Fibroblast of skin of back (primary cell): ENCODE data around the gene CEP19.

Source experiments
- DNase-seq: peaks from one replicate; pipeline ENCODE4 v3.0.0-alpha.2; 2013

CEP19 gene

DNA sequence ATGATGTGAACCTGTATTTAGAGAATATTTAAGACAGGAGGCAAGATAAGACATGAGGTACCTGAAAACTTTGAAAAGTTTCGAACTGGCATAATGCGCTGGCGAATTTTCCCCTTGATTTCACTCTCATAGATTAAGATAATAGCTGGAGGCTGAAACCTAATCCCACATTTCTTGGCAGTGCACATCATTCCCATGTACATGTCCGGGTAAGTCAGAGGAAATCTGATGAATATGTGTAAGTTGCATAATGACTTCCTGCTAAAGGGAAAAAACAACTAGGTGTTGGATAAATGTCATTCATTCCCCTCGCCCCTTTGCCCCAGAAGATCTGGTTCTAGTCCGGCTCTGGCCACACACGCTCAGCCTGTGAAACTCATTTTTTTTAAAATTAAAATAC is 3.6 kb downstream of the CEP19 start:
- no peak for DNase-seq

DNA sequence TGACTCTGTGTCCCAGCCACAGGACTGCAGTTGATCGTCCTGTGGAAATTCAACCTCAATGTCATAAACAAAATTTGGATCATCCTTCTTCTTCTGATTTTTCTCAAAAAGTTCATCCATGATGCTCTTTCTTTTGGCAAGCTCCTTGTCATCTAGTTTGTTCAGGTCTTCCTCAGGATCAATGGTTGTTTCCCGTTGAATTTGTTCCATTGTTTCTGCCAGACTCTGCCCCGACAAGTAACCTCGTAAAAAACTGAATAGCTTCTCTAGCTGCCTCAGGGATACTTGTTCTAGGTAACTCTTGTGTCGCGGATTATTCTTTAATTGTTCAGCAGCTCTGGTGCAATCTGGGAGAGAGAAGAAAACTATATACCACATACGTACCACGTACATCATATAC is 4.5 kb downstream of the CEP19 start:
- no peak for DNase-seq

GRCh38 chr3:196706731-196707130 is 5.3 kb downstream of the CEP19 start:
- DNase-seq: no peak

GRCh38 chr3:196706327-196706726 is 5.7 kb downstream of the CEP19 start:
- DNase-seq: no peak

DNA sequence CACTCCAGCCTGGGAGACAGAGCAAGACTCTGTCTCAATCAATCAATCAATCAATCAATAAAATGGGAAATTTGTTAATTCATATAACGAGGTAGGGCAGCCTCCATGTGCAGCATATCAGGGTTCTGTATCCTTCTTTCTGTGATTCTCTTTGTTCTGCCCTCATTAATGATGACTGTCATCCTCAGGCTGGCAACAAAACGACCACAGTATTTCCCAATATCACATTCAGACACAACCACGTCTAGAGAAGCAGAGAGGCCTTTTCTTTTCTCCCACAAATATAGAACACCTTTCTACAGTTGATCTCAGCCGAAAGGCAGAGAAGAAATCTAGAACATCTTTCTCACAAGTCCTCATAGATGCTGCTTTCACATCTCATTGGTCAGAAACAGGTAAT is 11.2 kb downstream of the CEP19 start:
- DNase-seq: no peak

- no peak for DNase-seq
Measured at GRCh38 chr3:196699749-196700148, 12.3 kb downstream of the CEP19 start.

GRCh38 chr3:196697270-196697669 is 14.8 kb downstream of the CEP19 start:
- no peak for DNase-seq

- no peak for DNase-seq
Measured at GRCh38 chr3:196695849-196696226, 16.2 kb downstream of the CEP19 start.

GRCh38 chr3:196694941-196695848 is 16.9 kb downstream of the CEP19 start:
- no peak for DNase-seq

GRCh38 chr3:196694202-196694638 is 17.8 kb downstream of the CEP19 start:
- peak; percentile 6 for DNase-seq

DNA sequence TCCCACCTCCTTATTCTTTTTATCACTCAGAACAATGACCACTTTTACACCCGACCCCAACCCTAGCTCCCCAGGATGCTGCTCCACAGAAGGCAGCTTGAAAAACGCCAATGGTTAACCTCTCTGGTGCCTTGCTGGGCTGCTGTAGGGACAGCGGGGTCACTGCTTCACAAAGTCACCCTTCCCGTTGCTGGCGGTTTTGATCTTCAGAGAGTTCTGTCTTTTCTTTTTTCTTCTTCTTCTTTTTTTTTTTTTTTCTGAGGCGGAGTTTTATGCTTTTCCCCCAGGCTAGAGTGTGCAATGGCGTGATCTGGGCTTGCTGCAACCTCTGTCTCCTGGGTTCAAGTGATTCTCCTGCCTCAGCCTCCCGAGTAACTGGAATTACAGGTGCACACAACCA is 20.7 kb downstream of the CEP19 start:
- DNase-seq: no peak

GRCh38 chr3:196689941-196690660 is 21.9 kb downstream of the CEP19 start:
- DNase-seq: no peak

GRCh38 chr3:196688349-196688748 is 23.7 kb downstream of the CEP19 start:
- DNase-seq: peak; percentile 57

DNA sequence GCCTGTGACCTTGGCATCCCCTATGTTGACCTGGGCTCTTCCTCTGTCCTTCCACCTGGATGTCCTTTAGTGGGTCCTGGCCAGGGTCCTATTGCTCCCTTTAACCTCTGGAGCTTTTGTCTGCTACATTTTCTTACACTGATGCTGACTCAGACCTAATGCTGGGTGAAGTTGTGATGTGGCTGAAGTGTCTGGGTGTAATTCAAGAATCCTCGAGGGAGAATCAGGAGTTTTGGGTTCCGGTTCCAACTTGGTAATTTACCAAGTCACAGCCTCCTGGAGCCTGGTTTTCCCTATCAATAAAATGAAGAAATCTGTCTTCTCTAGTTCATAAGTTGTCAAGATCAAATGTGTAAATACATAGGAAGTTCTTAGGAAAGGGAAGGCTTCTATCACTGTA is 25.6 kb downstream of the CEP19 start:
- no peak for DNase-seq

- DNase-seq: peak; percentile 54
Measured at GRCh38 chr3:196684548-196685407, 27.3 kb downstream of the CEP19 start.

GRCh38 chr3:196677931-196678330 is 34.1 kb downstream of the CEP19 start:
- DNase-seq: no peak

GRCh38 chr3:196677353-196677752 is 34.7 kb downstream of the CEP19 start:
- DNase-seq: no peak

DNA sequence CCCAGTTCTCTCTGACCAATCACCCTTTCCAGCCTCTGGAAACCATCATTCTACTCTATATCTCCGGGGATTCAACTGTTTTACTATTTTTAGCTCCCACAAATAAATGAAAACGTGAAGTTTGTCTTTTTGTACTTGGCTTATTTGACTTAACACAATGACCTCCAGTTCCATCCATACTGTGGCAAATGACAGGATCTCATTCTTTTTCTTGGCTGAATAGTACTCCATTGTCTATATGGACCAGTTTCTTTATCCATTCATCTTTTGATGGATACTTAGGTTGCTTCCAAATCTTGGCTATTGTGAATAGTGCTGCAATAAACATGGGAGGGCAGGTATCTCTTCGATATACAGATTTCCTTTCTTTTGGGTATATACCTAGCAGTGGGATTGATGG is 38.4 kb downstream of the CEP19 start:
- no peak for DNase-seq

GRCh38 chr3:196670339-196670738 is 41.7 kb downstream of the CEP19 start:
- DNase-seq: no peak

GRCh38 chr3:196667056-196667825 is 44.8 kb downstream of the CEP19 start:
- DNase-seq: no peak

DNA sequence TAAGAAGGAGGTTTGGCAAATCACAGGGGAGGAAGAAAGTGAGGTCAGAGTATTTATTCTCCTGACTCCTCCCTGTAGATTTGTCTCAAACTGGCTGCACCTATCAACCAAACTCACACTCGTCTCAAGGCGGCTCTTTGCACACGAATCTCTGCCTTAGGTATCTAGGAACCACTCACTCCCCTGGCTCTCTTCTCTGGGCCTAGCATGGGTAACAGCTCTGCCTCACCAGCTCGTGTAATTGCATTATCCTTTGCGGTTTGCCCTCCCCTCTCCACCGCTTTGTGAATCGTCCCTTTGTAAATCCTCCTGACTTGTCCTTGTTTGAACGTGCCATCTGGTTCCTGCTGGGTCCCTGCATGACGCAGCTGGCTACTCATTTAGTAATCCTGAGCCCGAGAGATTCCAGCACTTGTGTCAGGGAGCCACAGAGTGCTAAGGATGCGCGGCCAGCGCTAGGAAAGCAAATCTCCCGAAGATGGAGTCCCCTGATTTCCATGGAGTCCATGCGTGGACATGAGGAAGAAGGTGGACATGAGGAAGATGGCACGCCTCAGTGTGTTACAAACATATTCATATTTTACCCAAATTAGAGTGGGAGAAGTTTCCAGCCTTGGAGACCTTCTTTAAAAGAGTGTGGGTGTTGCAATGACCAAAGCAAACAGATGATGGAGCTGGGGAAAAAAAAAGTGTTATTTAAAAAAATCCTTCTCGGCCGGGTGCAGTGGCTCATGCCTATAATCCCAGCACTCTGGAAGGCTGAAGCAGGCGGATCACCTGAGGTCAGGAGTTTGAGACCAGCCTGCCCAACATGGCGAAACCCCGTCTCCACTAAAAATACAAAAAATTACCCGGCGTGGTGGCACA is 45.8 kb downstream of the CEP19 start:
- peak; percentile 65 for DNase-seq
